ENCODE measurements around the gene NGLY1. TPM values are rescaled to one million over a fixed set of nuclear protein-coding genes. Genes with fewer than 3 reads are reported as not detected.

The NGLY1 gene
- total and polyA plus RNA-seq, 10 of the 15 experiments (the other 5 are each of a cell fraction or from before 2014, with no cell fraction given), result 29.8 to 73.5 (median 47.0) TPM

DNA sequence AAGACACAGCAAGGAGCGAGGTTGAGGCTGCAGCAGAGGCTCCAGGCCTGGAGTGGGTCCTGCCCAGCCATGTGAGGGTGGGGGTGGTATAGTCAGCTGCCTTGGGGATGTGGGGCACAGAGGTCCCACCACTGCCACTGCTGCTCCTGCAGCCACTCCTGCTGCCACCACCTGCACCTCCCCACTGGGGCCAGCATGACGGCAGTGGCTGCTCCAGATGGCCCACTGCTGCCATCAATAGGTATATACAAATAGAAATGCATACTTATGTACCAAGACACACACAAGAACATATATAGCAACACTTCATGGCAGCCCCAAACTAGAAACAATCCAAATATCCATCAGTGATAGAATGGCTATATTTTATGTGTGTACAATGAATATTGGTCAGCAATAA, 108.6 kb downstream of the NGLY1 start:
- H4K20me1 ChIP-seq (ENCODE audit: control insufficient read depth, insufficient read depth), result no peaks in the 10 kb centered on the region
- H3K9ac ChIP-seq (ENCODE audit: control insufficient read depth, insufficient read depth, low read length), result no peak overlapping the region
- peaks cover 3% of the 10 kb centered on the region; the same call in 2 of the 3 replicates for H3K9me3 ChIP-seq (replicated peaks; ENCODE audit: control insufficient read depth, insufficient read depth, low read length)
- intact Hi-C loops (cut with micrococcal nuclease; ENCODE audit: unreplicated experiment), result no loop called here
- no peaks in the 10 kb centered on the region for H3K36me3 ChIP-seq (ENCODE audit: control insufficient read depth in 2 of 2, insufficient read depth in 2 of 2, low read length in 1 of 2)
- no peak overlapping the region for H3K4me2 ChIP-seq (ENCODE audit: control insufficient read depth, insufficient read depth)
- RAD21 ChIA-PET (ENCODE audit: unreplicated experiment), result no interaction called here
- no peak overlapping the region for H3K27ac ChIP-seq (ENCODE audit: control insufficient read depth, insufficient read depth)
- DNase-seq (ENCODE audit: low read depth, low spot score) (no peak), ATAC-seq (no peak), FAIRE-seq (no peak)
- POLR2A ChIA-PET, result no interaction called here
- SMC1A ChIA-PET (ENCODE audit: uncharacterized antibody, unreplicated experiment), result interaction anchor here (1.5 kb wide), 1 partner anchor 13 kb away, joined by 3 read pairs; no protein-coding TSS in a partner anchor
- H3K27me3 ChIP-seq (replicated peaks in 1 of 2; ENCODE audit: control insufficient read depth in 2 of 2, insufficient read depth in 2 of 2, low read length in 1 of 2), result no peaks in the 10 kb centered on the region
- CTCF ChIA-PET, result no interaction called here
- no peaks in the 10 kb centered on the region for H3K79me2 ChIP-seq (ENCODE audit: control insufficient read depth, insufficient read depth, low read length)
- no peaks in the 10 kb centered on the region for H3K4me1 ChIP-seq (ENCODE audit: control insufficient read depth, insufficient read depth, low read length)
- no peak overlapping the region for H2AFZ ChIP-seq (ENCODE audit: control insufficient read depth, low read depth, low read length)
- no peak overlapping the region for H3K4me3 ChIP-seq
- TF ChIP-seq, protein P1, sequence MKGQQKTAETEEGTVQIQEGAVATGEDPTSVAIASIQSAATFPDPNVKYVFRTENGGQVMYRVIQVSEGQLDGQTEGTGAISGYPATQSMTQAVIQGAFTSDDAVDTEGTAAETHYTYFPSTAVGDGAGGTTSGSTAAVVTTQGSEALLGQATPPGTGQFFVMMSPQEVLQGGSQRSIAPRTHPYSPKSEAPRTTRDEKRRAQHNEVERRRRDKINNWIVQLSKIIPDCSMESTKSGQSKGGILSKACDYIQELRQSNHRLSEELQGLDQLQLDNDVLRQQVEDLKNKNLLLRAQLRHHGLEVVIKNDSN (IDR thresholded peaks at IDR 0.05; ENCODE audit: borderline replicate concordance, extremely low read length, insufficient read depth, low read depth, low read length), result no peak
- TF ChIP-seq CHD4 (IDR thresholded peaks at IDR 0.05), result no peak
- no peak for TF ChIP-seq SPI1 (IDR thresholded peaks at IDR 0.05; ENCODE audit: borderline replicate concordance, insufficient read depth, low read depth, low read length)
- TF ChIP-seq BHLHE40 (IDR thresholded peaks at IDR 0.05; ENCODE audit: borderline replicate concordance in 1 of 2, low read depth in 2 of 2, low read length in 1 of 2), result no peak
- TF ChIP-seq, protein P2, sequence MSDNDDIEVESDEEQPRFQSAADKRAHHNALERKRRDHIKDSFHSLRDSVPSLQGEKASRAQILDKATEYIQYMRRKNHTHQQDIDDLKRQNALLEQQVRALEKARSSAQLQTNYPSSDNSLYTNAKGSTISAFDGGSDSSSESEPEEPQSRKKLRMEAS (IDR thresholded peaks at IDR 0.05; ENCODE audit: low read depth, low read length), result no peak
- TF ChIP-seq, protein P3, sequence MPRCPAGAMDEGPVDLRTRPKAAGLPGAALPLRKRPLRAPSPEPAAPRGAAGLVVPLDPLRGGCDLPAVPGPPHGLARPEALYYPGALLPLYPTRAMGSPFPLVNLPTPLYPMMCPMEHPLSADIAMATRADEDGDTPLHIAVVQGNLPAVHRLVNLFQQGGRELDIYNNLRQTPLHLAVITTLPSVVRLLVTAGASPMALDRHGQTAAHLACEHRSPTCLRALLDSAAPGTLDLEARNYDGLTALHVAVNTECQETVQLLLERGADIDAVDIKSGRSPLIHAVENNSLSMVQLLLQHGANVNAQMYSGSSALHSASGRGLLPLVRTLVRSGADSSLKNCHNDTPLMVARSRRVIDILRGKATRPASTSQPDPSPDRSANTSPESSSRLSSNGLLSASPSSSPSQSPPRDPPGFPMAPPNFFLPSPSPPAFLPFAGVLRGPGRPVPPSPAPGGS (IDR thresholded peaks at IDR 0.05; ENCODE audit: borderline replicate concordance, insufficient read depth, low read depth, low read length, poor library complexity, severe bottlenecking), result no peak
- TF ChIP-seq RAD21 (IDR thresholded peaks at IDR 0.05; ENCODE audit: insufficient read depth, low read depth, low read length), result no peak
- WGBS (ENCODE audit: insufficient coverage, insufficient replicate concordance, low lambda C conversion rate, missing lambda C conversion rate), result 8% methylated on average over 2 of the region's 2 CpGs
- BruUV-seq (replicated peaks), result no TSS peak
- in situ Hi-C loops (cut with MboI), result no loop called here

Measured in GM12878 (cell line).